Endothelial cell of umbilical vein (primary cell): ENCODE measurements around the gene SYT17. TPM values are rescaled to one million over a fixed set of nuclear protein-coding genes. Genes with fewer than 3 reads are reported as not detected.

Experiments
- BruUV-seq: library from RNA; stranded (reverse); fragments of 400-500 nt; replicated peaks from 2 replicates; lab custom pipeline; 2021; lab: Mats Ljungman, UMichigan
- CTCF ChIA-PET: fragments of 300-600, 350-600 bp; sonication (Branson Sonifier 250); formaldehyde crosslinking; loops from one replicate; lab custom pipeline; 2021; ENCODE audit warnings: antibody characterized with exemption, inconsistent platforms; lab: Charles Lee
- POLR2A ChIA-PET: fragments of 300-600, 350-600 bp; sonication (Branson Sonifier 250); formaldehyde crosslinking; loops from one replicate; lab custom pipeline; 2021; ENCODE audit warnings: antibody characterized with exemption, inconsistent platforms; lab: Charles Lee
- DNase-seq: peaks from one replicate; pipeline ENCODE4 v3.0.0-alpha.2; 2011; ENCODE audit warnings: low read depth, low spot score
- FAIRE-seq: peaks from 2 replicates; lab custom pipeline; 2011; peaks lifted over from hg19 to GRCh38; lab: Jason Lieb, UNC
- H2AFZ ChIP-seq: 2 replicates; pipeline ENCODE4 v1.6.0; 2012; ENCODE audit warnings: low read depth, low read length, control low read depth, inconsistent platforms
- H3K27ac ChIP-seq: 2 replicates; pipeline ENCODE4 v1.5.1; 2011; ENCODE audit warnings: low read depth, mild to moderate bottlenecking, control low read depth, low read length, moderate library complexity; ENCODE audit not compliant: insufficient read depth
- H3K27me3 ChIP-seq, 2 experiments: 2 replicates each; pipeline versions ENCODE4 v1.6.0 to v1.6.1; 2011; ENCODE audit warnings: low read length in 2 of 2, mixed read lengths in 1 of 2; ENCODE audit not compliant: control insufficient read depth in 2 of 2, insufficient read depth in 2 of 2
- H3K36me3 ChIP-seq, 2 experiments: 2 replicates in 1 of 2; 3 replicates in 1 of 2; pipeline ENCODE4 v1.5.1; 2011; ENCODE audit warnings: low read length in 2 of 2, mild to moderate bottlenecking in 1 of 2, moderate library complexity in 1 of 2; ENCODE audit not compliant: control insufficient read depth in 2 of 2, insufficient read depth in 2 of 2; ENCODE audit errors: extremely low read depth in 1 of 2
- H3K4me1 ChIP-seq: 3 replicates; pipeline ENCODE4 v1.5.1; 2011; ENCODE audit warnings: mild to moderate bottlenecking, low read length; ENCODE audit not compliant: control insufficient read depth, insufficient read depth; ENCODE audit errors: extremely low read depth
- H3K4me2 ChIP-seq: 2 replicates; pipeline ENCODE4 v1.6.1; 2011; ENCODE audit warnings: low read length, control low read depth, mixed read lengths; ENCODE audit not compliant: insufficient read depth
- H3K4me3 ChIP-seq, 3 experiments: fragments of 200-600 bp in 1 of 3; sonication (generic), shearing (Covaris generic) in 1 of 3; replicated peaks in 1 of 3; 2 replicates each; pipeline ENCODE4 v1.5.1; 2011 to 2016; ENCODE audit warnings: control low read depth in 3 of 3, low read length in 3 of 3, mild to moderate bottlenecking in 2 of 3, inconsistent platforms in 1 of 3, low read depth in 1 of 3, moderate library complexity in 1 of 3; ENCODE audit not compliant: insufficient read depth in 1 of 3
- H3K79me2 ChIP-seq: 2 replicates; pipeline ENCODE4 v1.6.0; 2012; ENCODE audit warnings: low read length, inconsistent platforms; ENCODE audit not compliant: control insufficient read depth, insufficient read depth
- H3K9ac ChIP-seq: replicated peaks from 2 replicates; pipeline ENCODE3; 2011; ENCODE audit warnings: low read length, control low read depth; ENCODE audit not compliant: insufficient read depth; ENCODE audit errors: extremely low read depth
- H3K9me1 ChIP-seq: replicated peaks from 3 replicates; pipeline ENCODE4 v1.6.0; 2011; ENCODE audit warnings: mild to moderate bottlenecking, low read length; ENCODE audit not compliant: control insufficient read depth, insufficient read depth; ENCODE audit errors: extremely low read depth
- H3K9me3 ChIP-seq: replicated peaks from 2 replicates; pipeline ENCODE4 v1.5.1; 2012; ENCODE audit warnings: low read length, inconsistent platforms; ENCODE audit not compliant: control insufficient read depth, insufficient read depth
- H4K20me1 ChIP-seq: replicated peaks from 2 replicates; pipeline ENCODE3; 2011; ENCODE audit warnings: mild to moderate bottlenecking, low read length; ENCODE audit not compliant: control insufficient read depth, insufficient read depth; ENCODE audit errors: extremely low read depth
- CTCF ChIP-seq, 2 donors: IDR thresholded peaks; 1 replicate in 1 of 2; 2 replicates in 1 of 2; pipeline ENCODE4 v1.5.1; 2011; ENCODE audit warnings: low read length in 2 of 2, mild to moderate bottlenecking in 2 of 2, moderate library complexity in 2 of 2, control low read depth in 1 of 2, inconsistent platforms in 1 of 2, low read depth in 1 of 2; ENCODE audit not compliant: insufficient read depth in 1 of 2; ENCODE audit errors: extremely low read depth in 1 of 2
- EZH2 ChIP-seq: IDR thresholded peaks from 2 replicates; pipeline ENCODE4 v1.6.1; 2012; ENCODE audit warnings: borderline replicate concordance, low read depth, mild to moderate bottlenecking, moderate library complexity, low read length, inconsistent platforms; ENCODE audit not compliant: severe bottlenecking
- FOS ChIP-seq: IDR thresholded peaks from 2 replicates; pipeline ENCODE4 v1.6.1; 2011; ENCODE audit warnings: mild to moderate bottlenecking, low read length, moderate library complexity, borderline replicate concordance; ENCODE audit not compliant: insufficient read depth
- GATA2 ChIP-seq: IDR thresholded peaks from 2 replicates; pipeline ENCODE4 v1.7.0; 2011; ENCODE audit warnings: low read depth, mild to moderate bottlenecking, moderate library complexity, mixed read lengths, low read length; ENCODE audit not compliant: insufficient read length, insufficient read depth
- JUN ChIP-seq: IDR thresholded peaks from 2 replicates; pipeline ENCODE4 v1.6.1; 2011; ENCODE audit warnings: borderline replicate concordance, low read depth; ENCODE audit not compliant: insufficient read length, insufficient read depth
- MAX ChIP-seq: IDR thresholded peaks from 2 replicates; pipeline ENCODE4 v1.6.1; 2011; ENCODE audit not compliant: insufficient read depth, insufficient read length
- MYC ChIP-seq: IDR thresholded peaks from one replicate; pipeline ENCODE4 v1.6.1; 2011; ENCODE audit warnings: mild to moderate bottlenecking, low read depth, low read length
- POLR2A ChIP-seq: IDR thresholded peaks from 2 replicates; pipeline ENCODE4 v1.6.1; 2012; ENCODE audit warnings: low read depth, mild to moderate bottlenecking, control low read depth, low read length
- POLR2AphosphoS5 ChIP-seq: IDR thresholded peaks from 2 replicates; pipeline ENCODE4 v1.6.1; 2012; ENCODE audit warnings: low read depth, mild to moderate bottlenecking, control low read depth, low read length, moderate library complexity; ENCODE audit not compliant: insufficient read depth
- dilution Hi-C: fragments of 300-500 bp; cut with MboI; formaldehyde crosslinking; loops from one replicate; pipeline ENCODE4 v1.15.0; 2019; ENCODE audit warnings: low sequenced_read_pairs; ENCODE audit not compliant: extremely low pct_ligation_motif_present
- intact Hi-C: fragments of 100-400 bp; cut with micrococcal nuclease; formaldehyde crosslinking; loops from one replicate; pipeline ENCODE4 v1.10.0; 2022
- polyA plus RNA-seq, 4 experiments: library from polyadenylated mRNA; depleted of rRNA in 3 of 4; stranded (reverse) in 3 of 4; unstranded in 1 of 4; fragments of >200 nt; gene quantifications; 2 replicates each; pipeline versions ENCODE4 v1.2.1 to v1.2.3, GENCODE V29; 2011 to 2012; ENCODE audit warnings: missing spikeins in 1 of 4
- total RNA-seq: library from RNA; stranded (reverse); gene quantifications from 2 replicates; pipeline ENCODE4 v1.2.3, GENCODE V29; 2021

Gene SYT17
- total and polyA plus RNA-seq, 2 donors (not counting 3 experiments of a cell fraction or from before 2014, with no cell fraction given): 1.9 to 4.2 TPM

GRCh38 chr16:19163215-19163614 is 4.8 kb upstream of the SYT17 start:
- Histone ChIP-seq H3K36me3 (no peaks in the 10 kb centered on the region), H3K27ac (no peak overlapping the region), H2AFZ (no peak overlapping the region), H3K4me2 (no peak overlapping the region), H4K20me1 (no peaks in the 10 kb centered on the region), H3K79me2 (no peaks in the 10 kb centered on the region), H3K4me1 (peaks cover 3% of the 10 kb centered on the region), H3K9me3 (no peaks in the 10 kb centered on the region), H3K9ac (no peak overlapping the region), H3K4me3 (no peak overlapping the region), H3K9me1 (no peaks in the 10 kb centered on the region), H3K27me3 (peaks cover 3 to 4% of the 10 kb centered on the region in 2 experiments)
- intact Hi-C loops (no loop called here), dilution Hi-C loops (no loop called here)
- no peak for DNase-seq
- ChIA-PET CTCF (interaction anchor here (1.0 kb wide), 1 partner anchor 16 kb away, joined by 4 read pairs; no protein-coding TSS in a partner anchor), POLR2A (no interaction called here)
- no peak for FAIRE-seq
- no TSS peak for BruUV-seq
- TF ChIP-seq EZH2: no peak
- no peak for TF ChIP-seq GATA2
- TF ChIP-seq JUN: no peak
- no peak for TF ChIP-seq MAX
- no peak for TF ChIP-seq POLR2AphosphoS5
- no peak for TF ChIP-seq POLR2A

DNA sequence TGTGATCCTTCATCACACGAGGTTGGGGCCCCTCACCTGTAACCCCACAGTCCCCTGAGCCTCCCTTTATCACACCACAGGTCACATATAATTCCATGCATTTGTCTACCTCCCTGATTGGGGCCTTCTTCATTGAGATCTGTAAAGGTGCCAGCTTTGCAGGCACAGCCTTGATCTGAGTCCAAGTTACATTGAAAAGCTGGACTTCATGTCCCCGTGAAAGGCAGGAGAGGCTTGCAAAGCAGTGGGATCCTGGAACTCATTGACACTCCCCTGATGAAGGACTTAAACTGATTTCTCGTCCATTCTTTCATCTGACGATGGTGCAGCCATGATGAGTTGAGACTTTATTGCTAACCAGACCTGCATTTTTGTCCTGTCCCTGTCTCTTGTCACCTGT is 3.8 kb upstream of the SYT17 start:
- Histone ChIP-seq H3K79me2 (no peaks in the 10 kb centered on the region), H3K27ac (no peak overlapping the region), H4K20me1 (no peaks in the 10 kb centered on the region), H2AFZ (no peak overlapping the region), H3K9ac (no peak overlapping the region), H3K36me3 (no peaks in the 10 kb centered on the region), H3K4me1 (peaks cover 3% of the 10 kb centered on the region), H3K9me1 (no peaks in the 10 kb centered on the region), H3K4me3 (no peak overlapping the region), H3K27me3 (peaks cover 1 to 12% of the 10 kb centered on the region in 2 experiments), H3K9me3 (no peaks in the 10 kb centered on the region), H3K4me2 (no peak overlapping the region)
- no peak for DNase-seq
- intact Hi-C loops (no loop called here), dilution Hi-C loops (no loop called here)
- FAIRE-seq: no peak
- TF ChIP-seq POLR2AphosphoS5: no peak
- TF ChIP-seq FOS: no peak
- no peak for TF ChIP-seq CTCF (IDR thresholded peaks at IDR 0.05; ENCODE audit: extremely low read depth in 1 of 2, insufficient read depth in 1 of 2, low read depth in 1 of 2, low read length in 2 of 2)
- TF ChIP-seq MYC: no peak
- TF ChIP-seq EZH2: no peak
- no peak for TF ChIP-seq GATA2
- no peak for TF ChIP-seq POLR2A
- no peak for TF ChIP-seq MAX
- no peak for TF ChIP-seq JUN
- CTCF ChIA-PET: interaction anchor here (1.0 kb wide), 1 partner anchor 15 kb away, joined by 4 read pairs; no protein-coding TSS in a partner anchor
- BruUV-seq: no TSS peak
- POLR2A ChIA-PET: no interaction called here
